ENCODE measurements around the gene VPS52.

The VPS52 gene

GRCh38 chr6:33204165-33204414, 67.6 kb downstream of the VPS52 start:
- Histone ChIP-seq H3K27me3 (ENCODE audit: control insufficient read depth in 1 of 2, insufficient read depth in 2 of 2, low read length in 2 of 2) (no peaks in the 10 kb centered on the region), H3K9ac (ENCODE audit: low read length) (no peak overlapping the region), H3K4me1 (ENCODE audit: insufficient read depth, low read length) (peaks cover 44% of the 10 kb centered on the region), H3K9me3 (ENCODE audit: low read length) (no peaks in the 10 kb centered on the region), H3K36me3 (ENCODE audit: insufficient read depth, low read length) (peaks cover 23% of the 10 kb centered on the region), H3K27ac (ENCODE audit: low read depth, low read length) (no peak overlapping the region), H3K4me3 (ENCODE audit: low read depth in 1 of 2, low read length in 2 of 2) (peak overlapping the region in 1 of 2 donors; percentile 41)

GRCh38 chr6:33203443-33204164, 68.1 kb downstream of the VPS52 start:
- H3K27ac ChIP-seq (ENCODE audit: low read depth, low read length), result no peak overlapping the region

GRCh38 chr6:33202799-33203198, 68.9 kb downstream of the VPS52 start:
- no peak overlapping the region for H3K4me3 ChIP-seq (ENCODE audit: low read depth in 1 of 2, low read length in 2 of 2)
- peaks cover 52% of the 10 kb centered on the region for H3K4me1 ChIP-seq (ENCODE audit: insufficient read depth, low read length)
- peaks cover 23% of the 10 kb centered on the region for H3K36me3 ChIP-seq (ENCODE audit: insufficient read depth, low read length)
- H3K27ac ChIP-seq (ENCODE audit: low read depth, low read length), result no peak overlapping the region
- no peaks in the 10 kb centered on the region for H3K9me3 ChIP-seq (ENCODE audit: low read length)
- no peaks in the 10 kb centered on the region for H3K27me3 ChIP-seq (ENCODE audit: control insufficient read depth in 1 of 2, insufficient read depth in 2 of 2, low read length in 2 of 2)
- no peak overlapping the region for H3K9ac ChIP-seq (ENCODE audit: low read length)

More at GRCh38 chr6:33203443-33204164, 68.1 kb downstream of the VPS52 start:
- no peaks in the 10 kb centered on the region for H3K27me3 ChIP-seq (ENCODE audit: control insufficient read depth in 1 of 2, insufficient read depth in 2 of 2, low read length in 2 of 2)
- H3K4me3 ChIP-seq (ENCODE audit: low read depth in 1 of 2, low read length in 2 of 2), result peak overlapping the region in 1 of 2 donors; percentile 41
- H3K9me3 ChIP-seq (ENCODE audit: low read length), result no peaks in the 10 kb centered on the region
- H3K36me3 ChIP-seq (ENCODE audit: insufficient read depth, low read length), result peaks cover 23% of the 10 kb centered on the region
- H3K4me1 ChIP-seq (ENCODE audit: insufficient read depth, low read length), result peaks cover 44% of the 10 kb centered on the region
- no peak overlapping the region for H3K9ac ChIP-seq (ENCODE audit: low read length)

- peaks cover 61% of the 10 kb centered on the region for H3K4me1 ChIP-seq (ENCODE audit: insufficient read depth, low read length)
- no peak overlapping the region for H3K9ac ChIP-seq (ENCODE audit: low read length)
- no peaks in the 10 kb centered on the region for H3K27me3 ChIP-seq (ENCODE audit: control insufficient read depth in 1 of 2, insufficient read depth in 2 of 2, low read length in 2 of 2)
Measured at GRCh38 chr6:33201935-33202334, 69.7 kb downstream of the VPS52 start.

GRCh38 chr6:33201147-33201545, 70.5 kb downstream of the VPS52 start:
- Histone ChIP-seq H3K4me1 (ENCODE audit: insufficient read depth, low read length) (peaks cover 61% of the 10 kb centered on the region), H3K9me3 (ENCODE audit: low read length) (no peaks in the 10 kb centered on the region), H3K36me3 (ENCODE audit: insufficient read depth, low read length) (peaks cover 37% of the 10 kb centered on the region), H3K9ac (ENCODE audit: low read length) (peak overlapping the region; percentile 73), H3K27me3 (ENCODE audit: control insufficient read depth in 1 of 2, insufficient read depth in 2 of 2, low read length in 2 of 2) (no peaks in the 10 kb centered on the region), H3K4me3 (ENCODE audit: low read depth in 1 of 2, low read length in 2 of 2) (peak overlapping the region; percentile 64 to 95), H3K27ac (ENCODE audit: low read depth, low read length) (peak overlapping the region; percentile 99)

More at GRCh38 chr6:33201935-33202334, 69.7 kb downstream of the VPS52 start:
- Histone ChIP-seq H3K9me3 (ENCODE audit: low read length) (no peaks in the 10 kb centered on the region), H3K36me3 (ENCODE audit: insufficient read depth, low read length) (peaks cover 30% of the 10 kb centered on the region), H3K27ac (ENCODE audit: low read depth, low read length) (peak overlapping the region; percentile 99), H3K4me3 (ENCODE audit: low read depth in 1 of 2, low read length in 2 of 2) (peak overlapping the region; percentile 64 to 95)
